Liver (tissue), 3 donors: ENCODE measurements around the gene GRID2IP.

Experiments used
- CTCF ChIP-seq: fragments of 150-350 bp; IDR thresholded peaks from 2 replicates; pipeline ENCODE4 v1.5.1; 2017; ENCODE audit warnings: improper control_type of control experiment, low read depth, low read length; ENCODE audit not compliant: missing input control
- HNF4G ChIP-seq: IDR thresholded peaks from 2 replicates; pipeline ENCODE4 v1.6.1; 2016; ENCODE audit warnings: antibody characterized with exemption
- REST ChIP-seq: IDR thresholded peaks from 2 replicates; pipeline ENCODE4 v1.6.1; 2016; ENCODE audit warnings: antibody characterized with exemption, mild to moderate bottlenecking
- RXRA ChIP-seq, 2 donors: IDR thresholded peaks; 2 replicates each; pipeline ENCODE4 v1.6.1; 2017 to 2018; ENCODE audit warnings: antibody characterized with exemption in 2 of 2, mild to moderate bottlenecking in 1 of 2
- TAF1 ChIP-seq: conservative IDR thresholded peaks from 2 replicates; pipeline ENCODE4 v1.6.1; 2016; ENCODE audit warnings: antibody characterized with exemption, mild to moderate bottlenecking
- YY1 ChIP-seq: IDR thresholded peaks from 2 replicates; pipeline ENCODE4 v1.6.1; 2016; ENCODE audit warnings: antibody characterized with exemption, mild to moderate bottlenecking
- ZBTB33 ChIP-seq: IDR thresholded peaks from 2 replicates; pipeline ENCODE4 v1.6.1; 2016; ENCODE audit warnings: antibody characterized with exemption
- TF ChIP-seq, protein P1 (sequence below): IDR thresholded peaks from 2 replicates; pipeline ENCODE4 v1.6.1; 2016; ENCODE audit warnings: antibody characterized with exemption
- donor health status: healthy.
- donor health status: healthy.

GRCh38 chr7:6531492-6532279 lies 19.6 kb downstream of the GRID2IP start:
- TF ChIP-seq YY1 (no peak), CTCF (no peak), REST (no peak), HNF4G (no peak), TAF1 (no peak), RXRA (IDR thresholded peaks at IDR 0.05) (no peak), ZBTB33 (no peak)
- TF ChIP-seq, protein P1, sequence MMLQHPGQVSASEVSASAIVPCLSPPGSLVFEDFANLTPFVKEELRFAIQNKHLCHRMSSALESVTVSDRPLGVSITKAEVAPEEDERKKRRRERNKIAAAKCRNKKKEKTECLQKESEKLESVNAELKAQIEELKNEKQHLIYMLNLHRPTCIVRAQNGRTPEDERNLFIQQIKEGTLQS = no peak
